Measurements from ENCODE around the gene MRPL27. TPM values are rescaled to one million over a fixed set of nuclear protein-coding genes. Genes with fewer than 3 reads are reported as not detected.
"Not testable (repeated sequence)": the region's sequence is repeated elsewhere in the genome, so short reads cannot be mapped to it uniquely, and the experiment has no call there.

The MRPL27 gene
- total RNA-seq, 1 donor from 2014 or later = 83.3 TPM

DNA sequence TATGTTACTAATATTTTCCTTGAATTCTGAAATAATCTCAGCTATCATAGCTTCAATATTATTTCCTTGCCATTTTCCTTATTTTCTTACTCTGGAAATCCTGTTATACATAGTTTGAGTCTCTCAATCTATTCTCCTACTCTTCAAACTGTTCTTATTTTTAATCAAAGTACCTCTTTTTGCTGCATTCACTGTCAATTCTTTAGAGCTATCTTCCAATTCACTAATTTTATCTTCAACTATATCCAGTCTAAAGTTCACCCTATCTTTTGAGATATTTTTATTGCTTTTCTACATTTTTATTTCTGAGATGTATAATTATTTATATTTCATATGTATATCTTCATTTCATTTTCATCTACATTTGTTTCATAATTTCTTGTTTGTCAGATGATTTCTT is 34.3 kb downstream of the MRPL27 start:
- Mint-ChIP-seq H3K36me3 (ENCODE audit: low read depth) (peaks cover 2% of the 10 kb centered on the region), H3K4me3 (no peak overlapping the region), H3K9me3 (peaks cover 11% of the 10 kb centered on the region), H3K27ac (no peak overlapping the region), H3K4me1 (peaks cover 4% of the 10 kb centered on the region), H3K27me3 (peaks cover 5% of the 10 kb centered on the region)
- DNase-seq = no peak
- intact Hi-C loops (cut with micrococcal nuclease) = no loop called here

DNA sequence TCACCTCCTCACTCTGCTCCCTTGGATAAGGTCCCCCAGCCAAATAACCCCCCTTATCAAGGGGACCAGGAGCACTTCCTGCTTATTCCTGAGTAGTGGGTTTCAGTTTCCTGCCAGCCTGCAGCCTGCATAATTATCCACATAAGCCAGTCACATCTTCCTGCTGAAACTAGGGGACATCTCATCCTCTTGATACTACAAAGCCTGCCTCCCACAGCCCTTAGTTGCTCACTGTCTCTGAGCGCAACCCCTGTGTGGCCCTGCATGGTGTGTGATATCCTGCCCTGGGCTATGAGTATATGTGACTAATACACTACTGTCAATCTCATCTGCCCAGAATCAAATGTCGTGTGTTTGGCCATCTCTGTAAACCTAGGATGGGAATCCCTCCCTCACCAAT is 35.0 kb downstream of the MRPL27 start:
- intact Hi-C loops (cut with micrococcal nuclease) = no loop called here
- Mint-ChIP-seq H3K4me3 (no peak overlapping the region), H3K27me3 (peaks cover 5% of the 10 kb centered on the region), H3K4me1 (peaks cover 7% of the 10 kb centered on the region), H3K36me3 (ENCODE audit: low read depth) (peaks cover 2% of the 10 kb centered on the region), H3K27ac (no peak overlapping the region), H3K9me3 (peaks cover 11% of the 10 kb centered on the region)
- DNase-seq = no peak

DNA sequence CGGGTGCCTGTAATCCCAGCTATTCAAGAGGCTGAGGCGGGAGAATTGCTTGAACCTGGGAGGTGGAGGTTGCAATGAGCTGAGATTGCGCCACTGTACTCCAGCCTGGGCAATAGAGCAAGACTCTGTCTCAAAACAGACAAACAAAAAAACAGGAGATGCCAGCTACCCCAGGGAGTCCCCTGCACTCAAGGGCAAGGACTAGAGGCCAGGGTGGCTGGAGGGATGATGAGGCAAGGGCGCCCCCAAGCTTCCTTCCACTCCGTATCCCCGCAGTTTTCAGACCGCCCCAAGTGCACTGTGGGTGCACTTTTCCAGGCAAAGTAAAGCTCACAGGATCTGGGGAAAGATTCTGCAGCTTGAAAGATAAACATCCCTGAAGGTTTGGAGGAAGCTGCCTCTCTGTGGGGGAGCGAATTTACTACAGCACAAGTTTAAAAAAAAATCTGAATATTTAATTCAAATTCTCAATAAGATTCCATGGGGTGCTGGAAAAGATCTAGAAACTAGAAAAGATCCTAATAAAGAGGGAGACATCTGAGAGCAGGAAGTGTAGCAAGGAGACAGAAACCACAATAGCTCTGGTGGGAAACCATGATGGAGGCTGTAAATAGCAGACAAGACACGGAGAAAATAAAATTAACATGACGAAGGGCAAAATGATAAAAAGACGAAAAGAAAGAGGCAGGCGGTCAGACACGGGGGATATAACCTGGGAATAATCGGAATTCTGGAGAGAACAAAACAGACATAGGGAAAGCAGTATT is 39.5 kb downstream of the MRPL27 start:
- Mint-ChIP-seq H3K4me1 (peaks cover 11% of the 10 kb centered on the region), H3K4me3 (peak overlapping the region; percentile 58)
- H3K36me3 Mint-ChIP-seq (ENCODE audit: low read depth); H3K9me3 Mint-ChIP-seq; H3K27me3 Mint-ChIP-seq; DNase-seq; intact Hi-C loops (cut with micrococcal nuclease); H3K27ac Mint-ChIP-seq: not testable (repeated sequence)

GRCh38 chr17:50332196-50332595 is 40.8 kb downstream of the MRPL27 start:
- Mint-ChIP-seq H3K4me3 (no peak overlapping the region), H3K4me1 (peaks cover 11% of the 10 kb centered on the region), H3K9me3 (no peaks in the 10 kb centered on the region), H3K36me3 (ENCODE audit: low read depth) (no peaks in the 10 kb centered on the region), H3K27me3 (peaks cover 2% of the 10 kb centered on the region), H3K27ac (peak overlapping the region; percentile 58)
- no peak for DNase-seq
- intact Hi-C loops (cut with micrococcal nuclease) = no loop called here

GRCh38 chr17:50331085-50331791 is 41.7 kb downstream of the MRPL27 start:
- Mint-ChIP-seq H3K27me3 (peaks cover 2% of the 10 kb centered on the region), H3K36me3 (ENCODE audit: low read depth) (no peaks in the 10 kb centered on the region), H3K27ac (peak overlapping the region; percentile 74), H3K9me3 (no peaks in the 10 kb centered on the region), H3K4me1 (peaks cover 14% of the 10 kb centered on the region), H3K4me3 (no peak overlapping the region)
- no peak for DNase-seq
- intact Hi-C loops (cut with micrococcal nuclease) = no loop called here

DNA sequence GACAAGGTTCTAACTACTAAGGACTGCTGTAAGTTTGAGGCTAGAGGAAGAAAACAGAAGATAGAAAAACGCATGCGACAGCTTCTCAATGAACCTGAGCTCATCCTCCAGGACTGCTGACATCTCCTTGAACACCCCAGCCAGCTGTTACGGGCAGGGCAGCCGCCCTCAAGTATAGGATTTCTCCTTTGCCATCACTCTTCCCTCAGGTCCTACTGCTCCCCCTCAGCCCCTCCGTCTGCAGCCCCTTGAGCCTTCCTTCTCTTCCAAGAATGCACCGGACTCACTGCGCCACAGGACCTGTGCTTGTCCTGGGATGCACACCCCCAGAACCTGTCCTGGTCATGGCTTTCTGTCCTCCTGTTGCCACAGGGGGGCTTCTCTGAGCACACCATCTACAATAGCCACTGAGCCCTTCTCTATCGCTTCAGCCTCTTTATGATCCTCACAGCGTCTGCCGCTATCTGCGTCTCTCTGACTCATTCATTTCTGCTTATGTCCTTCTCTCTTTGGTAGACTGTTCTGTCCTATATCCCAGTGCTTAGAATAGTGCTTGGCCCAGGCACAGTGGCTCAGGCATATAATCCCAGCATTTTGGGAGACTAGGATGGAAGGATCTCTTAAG is 42.7 kb downstream of the MRPL27 start:
- Mint-ChIP-seq H3K27me3 (peaks cover 2% of the 10 kb centered on the region), H3K36me3 (ENCODE audit: low read depth) (no peaks in the 10 kb centered on the region), H3K27ac (peak overlapping the region; percentile 29), H3K4me3 (no peak overlapping the region), H3K9me3 (no peaks in the 10 kb centered on the region), H3K4me1 (peaks cover 16% of the 10 kb centered on the region)
- intact Hi-C loops (cut with micrococcal nuclease) = no loop called here
- no peak for DNase-seq

GRCh38 chr17:50329716-50330115 is 43.3 kb downstream of the MRPL27 start:
- H3K27ac Mint-ChIP-seq = no peak overlapping the region

GRCh38 chr17:50328363-50329325 is 44.3 kb downstream of the MRPL27 start:
- DNase-seq = no peak
- Mint-ChIP-seq H3K36me3 (ENCODE audit: low read depth) (no peaks in the 10 kb centered on the region), H3K27ac (no peak overlapping the region), H3K9me3 (no peaks in the 10 kb centered on the region), H3K4me3 (no peak overlapping the region), H3K27me3 (peaks cover 2% of the 10 kb centered on the region), H3K4me1 (peaks cover 12% of the 10 kb centered on the region)
- intact Hi-C loops (cut with micrococcal nuclease) = no loop called here

More at GRCh38 chr17:50329716-50330115, 43.3 kb downstream of the MRPL27 start:
- Mint-ChIP-seq H3K9me3 (no peaks in the 10 kb centered on the region), H3K4me3 (no peak overlapping the region), H3K4me1 (peaks cover 16% of the 10 kb centered on the region), H3K27me3 (peaks cover 2% of the 10 kb centered on the region), H3K36me3 (ENCODE audit: low read depth) (no peaks in the 10 kb centered on the region)
- intact Hi-C loops (cut with micrococcal nuclease) = no loop called here
- no peak for DNase-seq

GRCh38 chr17:50326831-50327364 is 46.1 kb downstream of the MRPL27 start:
- peak overlapping the region; percentile 73 for H3K27ac Mint-ChIP-seq
- H3K4me1 Mint-ChIP-seq = peaks cover 7% of the 10 kb centered on the region
- no peak for DNase-seq
- no peaks in the 10 kb centered on the region for H3K9me3 Mint-ChIP-seq
- no peaks in the 10 kb centered on the region for H3K27me3 Mint-ChIP-seq
- no peaks in the 10 kb centered on the region for H3K36me3 Mint-ChIP-seq (ENCODE audit: low read depth)
- intact Hi-C loops (cut with micrococcal nuclease) = loop anchor here (1.0 kb wide), 1 partner anchor 16 kb away; no protein-coding TSS in a partner anchor
- no peak overlapping the region for H3K4me3 Mint-ChIP-seq

DNA sequence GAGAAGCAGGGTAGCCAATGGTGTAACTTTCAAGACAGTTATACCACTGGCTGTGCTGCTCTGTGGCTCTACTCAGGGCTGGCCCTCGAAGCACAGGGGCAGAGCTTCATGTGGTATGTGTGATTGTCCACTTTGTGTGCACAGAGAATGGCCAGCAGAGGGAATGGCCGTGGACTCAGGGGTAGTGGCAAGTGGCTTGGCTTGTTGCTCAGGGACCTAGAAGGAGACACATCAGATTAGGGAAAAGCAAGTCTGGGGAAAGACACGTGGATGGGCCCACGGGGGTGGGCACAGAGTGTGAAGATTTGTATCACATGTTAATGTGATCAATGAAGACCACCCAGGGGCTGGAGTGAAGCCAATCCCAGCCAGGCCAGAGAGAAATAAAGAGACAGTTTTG is 47.1 kb downstream of the MRPL27 start:
- DNase-seq = no peak
- intact Hi-C loops (cut with micrococcal nuclease) = no loop called here
- Mint-ChIP-seq H3K4me3 (no peak overlapping the region), H3K27ac (peak overlapping the region; percentile 59), H3K4me1 (peaks cover 6% of the 10 kb centered on the region), H3K9me3 (no peaks in the 10 kb centered on the region), H3K36me3 (ENCODE audit: low read depth) (no peaks in the 10 kb centered on the region), H3K27me3 (no peaks in the 10 kb centered on the region)

DNA sequence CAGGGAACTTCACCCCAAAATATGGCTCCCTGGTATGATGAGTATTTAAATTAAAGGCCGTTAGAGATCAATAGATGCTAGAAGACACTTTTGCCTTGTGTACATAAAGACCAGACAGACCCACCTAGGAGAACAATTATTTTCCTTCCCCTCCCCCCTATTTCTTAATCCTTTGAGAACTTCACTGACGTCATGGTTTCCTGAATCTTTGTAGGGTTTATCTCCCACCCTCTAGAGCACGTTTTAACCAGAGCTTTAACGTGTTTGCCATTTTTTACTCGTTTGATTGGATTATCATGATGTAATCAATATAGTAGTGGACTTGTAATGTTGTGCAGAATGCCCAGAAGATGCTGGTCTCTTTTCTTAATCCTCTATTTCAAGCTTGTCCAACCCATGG is 49.9 kb downstream of the MRPL27 start:
- H3K36me3 Mint-ChIP-seq (ENCODE audit: low read depth) = no peaks in the 10 kb centered on the region
- no peak for DNase-seq
- intact Hi-C loops (cut with micrococcal nuclease) = no loop called here
- peaks cover 6% of the 10 kb centered on the region for H3K4me1 Mint-ChIP-seq
- H3K27ac Mint-ChIP-seq = no peak overlapping the region
- no peaks in the 10 kb centered on the region for H3K9me3 Mint-ChIP-seq
- no peaks in the 10 kb centered on the region for H3K27me3 Mint-ChIP-seq
- H3K4me3 Mint-ChIP-seq = no peak overlapping the region

DNA sequence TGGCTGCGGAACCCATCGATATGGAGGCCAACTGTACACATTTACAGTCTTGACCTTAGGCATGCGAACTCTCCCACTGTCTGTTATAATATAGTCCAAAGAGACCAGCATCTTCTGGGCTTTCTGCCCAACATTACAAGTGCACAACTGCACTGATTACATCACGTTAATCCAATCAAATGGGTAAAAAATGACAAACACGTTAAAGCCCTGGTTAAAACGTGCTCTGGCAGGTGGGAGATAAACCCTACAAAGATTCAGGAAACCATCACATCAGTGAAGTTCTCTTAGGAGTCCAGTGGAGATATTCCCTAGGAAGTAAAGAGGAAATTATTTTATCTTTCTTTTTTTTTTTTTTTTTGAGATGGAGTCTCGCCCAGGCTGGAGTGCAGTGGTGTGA is 50.7 kb downstream of the MRPL27 start:
- Mint-ChIP-seq H3K9me3 (no peaks in the 10 kb centered on the region), H3K4me1 (peaks cover 6% of the 10 kb centered on the region), H3K27me3 (no peaks in the 10 kb centered on the region), H3K27ac (no peak overlapping the region), H3K36me3 (ENCODE audit: low read depth) (no peaks in the 10 kb centered on the region), H3K4me3 (no peak overlapping the region)
- no peak for DNase-seq
- intact Hi-C loops (cut with micrococcal nuclease) = no loop called here

DNA sequence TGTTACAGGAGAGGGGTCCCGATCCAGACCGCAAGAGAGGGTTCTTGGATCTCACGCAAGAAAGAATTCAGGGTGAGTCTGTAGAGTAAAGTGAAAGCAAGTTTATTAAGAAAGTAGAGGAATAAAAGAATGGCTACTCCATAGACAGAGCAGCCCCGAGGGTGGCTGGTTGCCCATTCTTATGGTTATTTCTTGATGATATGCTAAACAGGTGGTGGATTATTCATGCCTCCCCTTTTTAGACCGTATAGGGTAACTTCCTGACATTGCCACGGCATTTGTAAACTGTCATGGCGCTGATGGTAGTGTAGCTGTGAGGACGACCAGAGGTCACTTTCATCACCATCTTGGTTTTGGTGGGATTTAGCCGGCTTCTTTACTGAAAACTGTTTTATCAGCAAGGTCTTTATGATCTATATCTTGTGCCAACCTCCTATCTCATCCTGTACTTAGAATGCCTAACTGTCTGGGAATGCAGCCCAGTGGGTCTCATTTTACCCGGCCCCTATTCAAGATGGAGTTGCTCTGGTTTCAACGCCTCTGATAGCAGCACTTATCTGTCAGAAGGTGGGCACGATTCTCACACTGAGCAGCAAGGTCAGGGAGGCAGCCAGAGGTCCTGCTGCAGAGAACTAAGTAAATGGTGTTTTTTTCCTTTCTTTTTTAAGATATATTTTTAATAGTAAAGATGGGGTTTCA is 53.5 kb downstream of the MRPL27 start:
- no peak for DNase-seq
- Mint-ChIP-seq H3K27me3 (peaks cover 2% of the 10 kb centered on the region), H3K9me3 (no peaks in the 10 kb centered on the region), H3K36me3 (ENCODE audit: low read depth) (no peaks in the 10 kb centered on the region), H3K27ac (no peak overlapping the region), H3K4me1 (no peaks in the 10 kb centered on the region), H3K4me3 (no peak overlapping the region)
- intact Hi-C loops (cut with micrococcal nuclease) = no loop called here

Measured in activated CD4-positive, alpha-beta T cell treated with anti-CD3 and anti-CD28 coated beads, Interleukin-2, amount 10 ng/mL, durations not matched to agents 24 days and 14 days (primary cell).